ENCODE measurements around the gene AFAP1L1.

GRCh38 chr5:149363936-149364335, 92.3 kb downstream of the AFAP1L1 start:
- TF ChIP-seq CTCF (IDR thresholded peaks at IDR 0.05; ENCODE audit: low read depth, low read length, missing input control) (no peak), REST (IDR thresholded peaks at IDR 0.05) (no peak), TAF1 (conservative IDR thresholded peaks at IDR 0.05) (no peak), GABPA (IDR thresholded peaks at IDR 0.05 in 1 of 2, conservative IDR thresholded peaks at IDR 0.05 in 1 of 2) (no peak), FOXA1 (IDR thresholded peaks at IDR 0.05) (no peak), RAD21 (IDR thresholded peaks at IDR 0.05) (no peak), FOXA2 (IDR thresholded peaks at IDR 0.05) (no peak), EGR1 (IDR thresholded peaks at IDR 0.05; ENCODE audit: low read depth in 2 of 2) (no peak), ZBTB33 (IDR thresholded peaks at IDR 0.05) (no peak)

Data from liver (tissue), 3 donors.